Fibroblast of gingiva (primary cell): Measurements from ENCODE around the gene CHMP4A.

ENCODE experiments used
- DNase-seq: peaks from one replicate; pipeline ENCODE4 v3.0.0-alpha.2; 2011; ENCODE audit warnings: low read depth

CHMP4A gene

GRCh38 chr14:24195186-24196070 is 17.9 kb downstream of the CHMP4A start, which contains the start of gene TM9SF1:
Gene TM9SF1 (minus strand): TSS chr14:24195441. CDS start chr14:24195019, 422 bp downstream.
- DNase-seq = peak; percentile 90

DNA sequence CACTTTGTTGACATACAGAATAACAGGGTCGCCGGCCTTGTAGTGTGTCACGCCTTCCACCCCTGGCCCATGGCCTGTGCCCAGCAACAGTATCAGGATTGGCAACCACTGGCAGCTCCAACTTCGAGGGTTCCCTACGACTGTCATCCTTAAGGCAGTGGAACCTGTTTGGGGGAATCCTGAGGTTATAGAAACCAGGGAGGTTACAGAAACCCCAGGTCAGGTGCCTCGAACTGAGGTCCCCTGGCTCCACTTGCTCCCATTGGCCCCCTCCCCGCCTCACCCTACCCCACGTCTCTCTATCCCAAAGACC is 18.5 kb downstream of the CHMP4A start:
- no peak for DNase-seq

DNA sequence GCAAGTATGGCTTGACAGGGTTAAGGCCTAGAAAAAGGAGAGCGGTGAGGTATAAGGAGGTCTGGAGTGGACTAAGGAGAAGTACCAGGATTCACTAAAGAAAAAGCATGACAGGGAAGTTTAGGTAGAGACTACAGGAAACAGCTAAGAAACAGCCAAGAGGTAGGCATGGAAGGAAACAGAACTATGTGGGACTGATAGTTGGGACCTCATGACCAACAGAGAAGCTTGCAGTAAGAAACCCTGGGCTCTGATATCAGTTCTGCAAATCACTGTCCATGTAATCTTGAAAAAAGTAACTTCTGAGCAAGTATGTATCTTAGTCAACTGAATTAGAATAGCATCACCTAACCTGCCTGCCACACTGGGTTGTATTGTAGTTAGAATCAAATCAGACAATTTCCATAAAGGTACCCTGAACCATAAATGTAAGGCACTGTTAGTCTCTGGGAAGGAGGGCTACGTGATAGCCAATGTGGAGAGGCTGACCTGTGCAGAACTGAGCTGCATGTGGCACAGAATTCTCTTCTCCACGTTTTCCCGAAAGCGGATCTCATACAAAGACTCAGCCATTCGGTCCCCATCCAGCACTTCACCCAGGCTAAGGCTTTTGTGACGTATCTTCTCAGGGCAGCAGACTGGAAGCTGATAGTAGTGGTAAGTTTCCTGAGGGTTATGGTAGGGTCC is 19.0 kb downstream of the CHMP4A start:
- no peak for DNase-seq

- no peak for DNase-seq
Measured at GRCh38 chr14:24192933-24193332, 20.4 kb downstream of the CHMP4A start.

- no peak for DNase-seq
Measured at GRCh38 chr14:24190416-24190815, 22.9 kb downstream of the CHMP4A start.

DNA sequence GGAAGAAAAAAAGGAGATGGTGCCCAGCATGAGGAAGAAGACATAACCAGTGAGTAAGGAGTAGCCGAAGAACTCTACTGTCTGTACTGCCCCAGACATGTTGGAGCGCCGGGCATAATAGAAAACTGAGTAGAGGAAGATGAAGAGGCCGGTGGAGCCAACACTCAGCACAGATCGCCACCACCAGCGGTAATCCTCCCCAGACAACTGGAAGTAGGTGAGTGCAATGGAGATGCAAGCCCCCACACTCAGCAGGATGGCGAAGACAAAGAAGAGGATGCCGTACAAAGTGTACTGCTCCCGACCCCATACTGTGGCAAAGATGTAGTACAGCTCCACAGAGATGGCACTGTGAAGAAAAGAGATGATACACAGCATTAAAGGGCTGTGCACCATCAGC is 23.8 kb downstream of the CHMP4A start:
- DNase-seq = no peak

DNA sequence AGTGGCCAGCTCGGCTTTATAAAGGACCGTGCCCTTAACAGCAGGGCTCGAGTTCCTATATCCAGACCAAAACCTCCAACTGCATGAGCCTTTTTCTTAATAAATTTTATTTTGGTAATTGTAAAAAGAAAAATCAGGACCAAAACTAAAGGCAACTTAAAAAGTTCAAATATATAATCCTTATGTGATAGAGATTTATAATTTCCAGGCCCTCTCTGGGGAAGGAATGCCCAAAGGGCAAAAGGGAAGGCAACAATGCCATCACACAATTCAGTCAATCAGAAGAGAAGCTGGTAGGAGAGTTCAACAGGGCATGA is 24.3 kb downstream of the CHMP4A start:
- DNase-seq = no peak

- DNase-seq = peak; percentile 98
Measured at GRCh38 chr14:24188251-24189058, 24.8 kb downstream of the CHMP4A start, which contains the start of gene IPO4. Gene IPO4 (minus strand): TSS chr14:24188816. CDS start chr14:24188787, 29 bp downstream.

GRCh38 chr14:24187539-24187915 is 25.8 kb downstream of the CHMP4A start:
- no peak for DNase-seq

GRCh38 chr14:24186831-24187538 is 26.3 kb downstream of the CHMP4A start:
- no peak for DNase-seq

GRCh38 chr14:24185741-24186140 is 27.5 kb downstream of the CHMP4A start:
- no peak for DNase-seq

DNA sequence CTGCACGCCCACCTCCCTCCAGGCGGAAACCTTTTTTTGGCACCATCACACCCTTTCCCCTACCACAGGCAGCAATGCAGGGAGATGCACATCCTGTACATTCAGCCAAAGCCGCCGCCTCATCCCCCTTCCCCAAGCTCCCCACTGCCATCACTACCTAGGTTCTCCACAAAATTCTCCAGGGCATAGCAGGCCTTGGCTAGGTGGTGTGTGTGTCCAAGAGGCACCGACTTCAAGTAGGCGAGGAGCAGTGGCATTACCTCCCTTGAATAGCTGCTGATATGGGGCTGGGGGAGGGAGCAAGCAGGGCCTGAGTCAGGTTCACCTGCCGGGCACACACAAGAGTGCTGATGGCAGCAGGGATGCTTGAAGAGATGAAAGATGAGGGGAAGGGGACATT is 28.3 kb downstream of the CHMP4A start:
- DNase-seq = no peak

GRCh38 chr14:24184104-24184970 is 29.0 kb downstream of the CHMP4A start:
- no peak for DNase-seq

DNA sequence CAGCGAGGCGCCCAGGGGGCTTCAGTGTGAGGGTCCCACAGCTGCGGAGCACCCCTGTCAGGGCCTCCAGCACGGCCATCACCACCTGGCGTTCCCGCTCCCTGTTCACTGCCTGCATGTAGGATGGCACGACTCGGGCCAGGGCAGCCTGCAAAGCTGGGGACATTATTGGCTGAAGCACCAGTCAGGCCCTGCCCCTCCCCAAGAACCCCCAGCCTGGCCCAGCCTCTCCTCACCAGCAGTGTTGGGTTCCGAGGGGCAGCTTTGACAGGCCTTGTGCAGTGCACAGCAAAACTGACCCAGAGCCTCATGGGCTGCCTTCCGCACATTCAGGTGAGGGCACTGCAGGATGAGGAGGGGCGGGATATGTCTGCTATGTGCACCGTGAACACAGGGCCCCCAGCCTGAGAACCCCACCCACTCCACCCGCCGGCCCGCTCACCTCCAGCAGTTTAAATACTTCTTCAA is 30.2 kb downstream of the CHMP4A start:
- DNase-seq = no peak

DNA sequence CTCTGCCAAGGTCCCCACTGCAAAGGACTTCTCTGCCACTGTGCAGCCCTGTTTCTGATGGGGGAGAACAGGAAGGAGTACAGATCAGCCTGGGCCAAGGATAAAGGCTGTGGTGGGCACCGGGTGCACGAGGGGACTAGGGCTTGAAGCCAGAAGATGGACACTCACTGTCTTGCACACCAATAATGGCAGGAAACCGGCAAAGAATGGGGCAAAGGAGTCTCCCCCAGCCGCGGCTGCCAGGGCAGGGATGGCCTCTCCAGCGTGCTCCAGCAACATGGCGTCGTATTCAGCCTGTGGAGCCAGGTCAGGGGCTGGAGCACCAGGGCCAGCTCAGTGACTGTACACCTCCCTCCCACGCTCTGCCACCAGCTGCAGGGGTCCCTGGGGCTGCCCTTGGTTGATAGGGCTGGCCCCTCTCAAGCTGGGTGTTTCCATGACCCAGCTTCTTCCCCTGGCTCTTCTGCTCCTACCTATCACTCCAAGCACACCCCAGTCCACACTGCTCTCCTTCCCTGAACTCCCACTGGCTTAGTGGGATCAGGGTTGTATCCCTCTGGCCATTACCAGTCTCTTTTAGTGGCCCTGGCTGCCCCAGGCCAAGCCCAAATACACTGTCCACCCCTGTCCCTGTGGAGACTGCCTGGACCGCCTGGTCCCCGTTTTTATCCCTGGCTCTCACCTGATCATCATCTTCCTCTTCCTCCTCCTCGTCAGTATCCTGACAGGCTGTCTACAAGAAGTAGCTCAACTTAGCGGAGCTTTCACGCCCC is 31.0 kb downstream of the CHMP4A start:
- DNase-seq = no peak

DNA sequence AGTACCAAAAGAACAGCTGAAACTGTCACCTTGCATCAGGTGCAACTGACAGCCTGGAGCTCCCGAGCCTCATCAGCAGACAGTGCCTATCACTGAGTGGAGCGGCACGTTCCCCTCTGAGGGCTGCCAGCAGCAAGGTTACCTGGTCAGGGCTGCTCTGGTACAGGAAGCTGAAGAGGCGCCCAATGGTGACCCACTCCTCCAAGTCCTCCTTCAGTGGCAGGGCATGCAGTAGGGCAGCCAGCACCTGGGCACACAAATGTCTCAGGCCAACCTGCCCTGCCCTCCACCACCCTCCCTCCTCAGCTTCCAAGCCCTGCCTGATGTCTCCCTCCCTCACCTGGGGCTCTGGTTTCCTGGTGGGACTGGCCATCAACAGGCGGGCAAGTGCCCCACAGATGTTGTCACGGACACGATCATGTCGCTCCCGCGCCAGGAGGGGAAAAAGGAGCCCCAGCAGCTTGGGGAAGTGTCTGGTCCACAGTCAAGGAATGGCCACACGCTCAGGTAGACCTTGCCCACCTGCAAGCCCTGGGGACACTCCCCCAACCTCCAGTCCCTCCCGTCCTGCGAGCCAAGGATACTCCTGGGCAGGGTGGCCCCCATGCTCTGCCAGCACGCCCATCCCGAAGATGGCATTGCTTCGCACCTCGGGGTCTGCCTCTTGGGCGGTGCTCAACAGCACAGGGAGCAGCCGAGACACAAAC is 31.8 kb downstream of the CHMP4A start:
- DNase-seq = no peak

- peak; percentile 84 for DNase-seq
Measured at GRCh38 chr14:24179961-24180796, 33.1 kb downstream of the CHMP4A start.

GRCh38 chr14:24179294-24179960 is 33.9 kb downstream of the CHMP4A start:
- DNase-seq = no peak
